Hematopoietic multipotent progenitor cell treated with erythropoietin and hydrocortisone succinate and interleukin-3 and kit ligand, for 15 days (in vitro differentiated cells): ENCODE data around the gene TBC1D9B.
A peak's percentile ranks its signal among the peaks of the same experiment; 100 is the strongest.
"Not testable (repeated sequence)": the region's sequence is repeated elsewhere in the genome, so short reads cannot be mapped to it uniquely, and the experiment has no call there.

Experiments
- DNase-seq: peaks from one replicate; pipeline ENCODE4 v3.0.0-alpha.2; 2015; ENCODE audit warnings: low spot score

The TBC1D9B gene

DNA sequence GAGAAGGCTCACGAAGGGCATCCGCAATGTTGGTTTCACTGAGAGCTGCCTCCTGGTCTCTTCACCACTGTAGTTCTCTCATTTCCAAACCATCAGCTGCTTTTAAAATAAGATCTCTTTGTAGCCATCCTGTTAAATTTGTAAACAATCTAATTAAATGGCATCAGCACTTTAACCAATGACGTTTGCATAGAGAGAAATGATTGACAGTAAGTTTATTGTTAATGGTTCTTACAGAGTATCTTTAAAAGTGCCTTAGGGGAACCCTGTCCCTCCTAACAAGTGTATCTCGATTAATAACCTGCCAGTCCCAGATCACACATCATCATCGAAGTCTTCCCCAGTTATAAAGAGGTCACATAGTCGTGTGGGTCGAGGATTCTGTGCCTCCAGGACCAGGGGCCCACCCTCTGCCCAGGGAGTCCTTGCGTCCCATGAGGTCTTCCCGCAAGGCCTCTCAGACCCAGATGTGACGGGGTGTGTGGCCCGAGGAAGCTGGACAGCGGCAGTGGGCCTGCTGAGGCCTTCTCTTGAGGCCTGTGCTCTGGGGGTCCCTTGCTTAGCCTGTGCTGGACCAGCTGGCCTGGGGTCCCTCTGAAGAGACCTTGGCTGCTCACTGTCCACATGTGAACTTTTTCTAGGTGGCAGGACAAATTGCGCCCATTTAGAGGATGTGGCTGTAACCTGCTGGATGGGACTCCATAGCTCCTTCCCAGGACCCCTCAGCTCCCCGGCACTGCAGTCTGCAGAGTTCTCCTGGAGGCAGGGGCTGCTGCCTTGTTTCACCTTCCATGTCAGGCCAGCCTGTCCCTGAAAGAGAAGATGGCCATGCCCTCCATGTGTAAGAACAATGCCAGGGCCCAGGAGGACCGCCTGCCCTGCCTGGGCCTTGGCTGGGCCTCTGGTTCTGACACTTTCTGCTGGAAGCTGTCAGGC lies 70.4 kb downstream of the TBC1D9B start:
- no peak for DNase-seq

DNA sequence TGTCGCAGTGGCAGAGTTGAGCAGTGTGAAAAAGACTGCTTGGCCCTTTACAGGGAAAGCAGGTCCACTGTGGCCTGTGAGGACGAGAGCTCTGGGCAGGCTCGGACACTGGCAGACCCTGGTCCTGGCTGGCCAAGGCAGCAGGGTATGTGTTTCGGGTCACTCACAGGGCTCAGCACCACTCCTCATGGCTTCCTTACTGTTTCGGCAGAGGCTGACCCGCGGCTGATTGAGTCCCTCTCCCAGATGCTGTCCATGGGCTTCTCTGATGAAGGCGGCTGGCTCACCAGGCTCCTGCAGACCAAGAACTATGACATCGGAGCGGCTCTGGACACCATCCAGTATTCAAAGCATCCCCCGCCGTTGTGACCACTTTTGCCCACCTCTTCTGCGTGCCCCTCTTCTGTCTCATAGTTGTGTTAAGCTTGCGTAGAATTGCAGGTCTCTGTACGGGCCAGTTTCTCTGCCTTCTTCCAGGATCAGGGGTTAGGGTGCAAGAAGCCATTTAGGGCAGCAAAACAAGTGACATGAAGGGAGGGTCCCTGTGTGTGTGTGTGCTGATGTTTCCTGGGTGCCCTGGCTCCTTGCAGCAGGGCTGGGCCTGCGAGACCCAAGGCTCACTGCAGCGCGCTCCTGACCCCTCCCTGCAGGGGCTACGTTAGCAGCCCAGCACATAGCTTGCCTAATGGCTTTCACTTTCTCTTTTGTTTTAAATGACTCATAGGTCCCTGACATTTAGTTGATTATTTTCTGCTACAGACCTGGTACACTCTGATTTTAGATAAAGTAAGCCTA lies 71.3 kb downstream of the TBC1D9B start:
- DNase-seq = peak; percentile 38

DNA sequence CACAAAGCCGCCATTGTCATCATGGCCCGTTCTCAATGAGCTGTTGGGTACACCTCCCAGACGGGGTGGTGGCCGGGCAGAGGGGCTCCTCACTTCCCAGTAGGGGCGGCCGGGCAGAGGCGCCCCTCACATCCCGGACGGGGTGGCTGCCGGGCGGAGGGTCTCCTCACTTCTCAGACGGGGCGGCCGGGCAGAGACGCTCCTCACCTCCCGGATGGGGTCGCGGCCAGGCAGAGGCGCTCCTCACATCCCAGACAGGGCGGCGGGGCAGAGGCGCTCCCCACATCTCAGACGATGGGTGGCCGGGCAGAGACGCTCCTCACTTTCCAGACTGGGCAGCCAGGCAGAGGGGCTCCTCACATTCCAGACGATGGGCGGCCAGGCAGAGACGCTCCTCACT lies 72.8 kb downstream of the TBC1D9B start:
- DNase-seq = not testable (repeated sequence)

DNA sequence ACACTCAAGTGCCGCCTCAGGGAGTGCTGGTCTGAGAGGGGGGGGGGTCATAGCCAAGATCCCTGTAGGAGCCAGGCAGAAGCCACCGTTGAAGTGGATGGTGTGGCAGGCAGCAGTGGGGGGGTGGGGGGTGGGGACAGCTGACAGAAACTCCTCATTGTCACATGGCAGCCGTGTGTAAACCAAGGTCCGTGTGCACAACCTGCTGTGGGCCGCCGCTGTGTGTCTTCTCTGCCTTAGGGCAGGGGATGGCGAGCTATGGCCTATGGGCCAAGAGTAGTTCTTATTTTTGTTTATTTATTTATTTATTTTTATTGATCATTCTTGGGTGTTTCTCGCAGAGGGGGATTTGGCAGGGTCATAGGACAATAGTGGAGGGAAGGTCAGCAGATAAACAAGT lies 73.6 kb downstream of the TBC1D9B start:
- DNase-seq = no peak

DNA sequence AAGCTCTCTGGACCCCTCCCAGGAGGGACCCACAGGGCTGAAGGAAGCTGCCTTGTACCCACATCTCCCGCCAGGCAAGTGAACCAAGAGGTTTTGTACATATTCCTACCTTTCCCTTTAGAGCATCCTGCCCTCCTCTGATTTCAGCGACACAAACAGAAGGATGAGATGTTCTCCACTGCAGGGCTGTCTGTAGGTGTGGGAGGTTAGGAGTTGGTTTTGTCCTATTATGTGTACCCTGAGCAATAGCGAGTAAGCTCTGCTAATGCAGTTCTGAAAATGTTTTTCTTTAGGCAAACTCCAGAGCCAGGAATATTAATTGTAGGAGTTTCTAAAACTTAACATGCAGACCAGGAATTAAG lies 74.0 kb downstream of the TBC1D9B start:
- no peak for DNase-seq

DNA sequence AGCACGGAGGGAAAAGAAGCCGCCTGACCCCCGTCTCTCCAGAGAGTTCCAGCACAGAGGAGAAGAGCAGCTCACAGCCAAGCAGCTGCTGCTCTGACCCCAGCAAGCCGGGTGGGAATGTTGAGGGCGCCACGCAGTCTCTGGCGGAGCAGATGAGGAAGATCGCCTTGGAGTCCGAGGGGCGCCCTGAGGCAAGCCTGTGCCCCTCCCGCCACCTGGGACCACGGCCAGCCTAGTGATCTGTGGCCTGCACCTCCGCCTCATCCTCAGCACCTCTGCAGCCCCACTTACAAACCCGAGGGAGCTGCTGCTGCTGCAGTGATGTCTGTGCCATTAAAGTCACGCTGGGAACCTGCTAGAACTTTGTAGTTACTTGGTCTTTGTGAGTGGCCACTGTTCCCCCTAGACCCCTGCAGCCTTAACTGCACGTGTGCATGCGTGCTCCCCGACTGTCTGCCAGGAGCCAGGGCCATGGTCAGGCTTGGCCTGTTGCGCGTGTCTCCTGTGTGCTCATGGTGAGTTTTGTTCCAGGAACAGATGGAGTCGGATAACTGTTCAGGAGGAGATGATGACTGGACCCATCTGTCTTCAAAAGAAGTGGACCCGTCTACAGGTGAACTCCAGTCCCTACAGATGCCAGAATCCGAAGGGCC lies 74.5 kb downstream of the TBC1D9B start:
- no peak for DNase-seq

DNA sequence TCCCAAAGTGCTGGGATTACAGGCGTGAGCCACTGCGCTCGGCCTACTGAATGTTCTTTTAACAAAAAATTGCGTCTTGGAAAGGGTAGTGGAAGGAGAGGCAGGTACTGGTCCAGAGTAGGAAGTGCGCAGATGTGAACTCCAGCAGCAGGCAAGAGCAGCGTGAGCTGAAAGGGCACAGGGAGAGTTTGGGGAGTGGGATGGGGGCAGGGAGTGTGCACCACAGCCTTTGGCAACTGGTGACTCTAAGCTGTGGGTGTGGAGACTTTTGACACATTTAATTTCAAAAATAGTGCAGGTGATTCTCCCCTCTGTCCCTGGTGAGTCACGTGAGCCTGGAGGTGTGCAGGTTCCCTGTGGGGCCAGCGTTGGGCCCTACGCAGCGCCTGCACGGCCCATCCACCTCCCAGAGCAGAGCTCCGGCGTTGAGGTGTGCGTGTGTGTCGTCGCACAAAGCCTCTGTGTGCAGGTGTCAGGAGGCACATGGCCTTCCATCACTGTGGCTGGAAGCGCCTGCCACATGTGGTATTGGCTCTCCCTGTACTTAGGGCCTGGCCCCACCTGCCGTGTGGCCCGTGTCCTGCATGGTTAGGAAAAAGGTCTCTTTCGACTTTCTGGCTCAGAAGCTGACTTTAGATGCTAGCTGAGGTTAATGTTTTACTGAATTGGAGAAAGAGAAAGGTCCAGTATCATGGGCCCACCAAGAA lies 75.5 kb downstream of the TBC1D9B start:
- DNase-seq = no peak

DNA sequence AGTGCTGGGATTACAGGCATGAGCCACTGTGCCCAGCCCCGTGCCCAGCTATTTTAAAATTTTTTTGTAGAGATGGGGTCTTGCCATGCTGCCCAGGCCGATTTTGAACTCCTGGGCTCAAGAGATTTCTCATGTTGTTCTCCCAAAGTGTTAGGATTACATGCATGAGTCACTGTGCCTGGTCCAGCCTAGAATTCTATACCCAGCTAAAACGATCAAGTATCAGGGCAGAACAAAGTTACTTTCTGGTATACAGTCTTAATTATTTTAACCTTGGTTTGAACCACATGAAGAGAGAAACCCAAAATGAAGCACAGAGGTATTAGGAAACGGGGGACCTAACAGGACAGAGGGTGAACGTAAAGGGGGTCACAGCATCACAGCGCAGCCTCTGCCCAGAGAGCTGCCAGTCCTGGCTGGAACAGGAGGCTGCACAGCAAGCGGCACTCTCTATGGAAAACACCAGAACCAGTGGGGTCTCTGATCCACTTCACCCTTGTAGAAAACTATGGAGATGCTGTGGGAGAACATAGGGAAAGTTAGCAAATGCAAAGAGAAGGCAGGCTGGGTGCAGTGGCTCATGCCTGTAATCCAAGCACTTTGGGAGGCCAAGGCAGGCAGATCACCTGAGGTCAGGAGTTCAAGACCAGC lies 76.8 kb downstream of the TBC1D9B start:
- DNase-seq = no peak

DNA sequence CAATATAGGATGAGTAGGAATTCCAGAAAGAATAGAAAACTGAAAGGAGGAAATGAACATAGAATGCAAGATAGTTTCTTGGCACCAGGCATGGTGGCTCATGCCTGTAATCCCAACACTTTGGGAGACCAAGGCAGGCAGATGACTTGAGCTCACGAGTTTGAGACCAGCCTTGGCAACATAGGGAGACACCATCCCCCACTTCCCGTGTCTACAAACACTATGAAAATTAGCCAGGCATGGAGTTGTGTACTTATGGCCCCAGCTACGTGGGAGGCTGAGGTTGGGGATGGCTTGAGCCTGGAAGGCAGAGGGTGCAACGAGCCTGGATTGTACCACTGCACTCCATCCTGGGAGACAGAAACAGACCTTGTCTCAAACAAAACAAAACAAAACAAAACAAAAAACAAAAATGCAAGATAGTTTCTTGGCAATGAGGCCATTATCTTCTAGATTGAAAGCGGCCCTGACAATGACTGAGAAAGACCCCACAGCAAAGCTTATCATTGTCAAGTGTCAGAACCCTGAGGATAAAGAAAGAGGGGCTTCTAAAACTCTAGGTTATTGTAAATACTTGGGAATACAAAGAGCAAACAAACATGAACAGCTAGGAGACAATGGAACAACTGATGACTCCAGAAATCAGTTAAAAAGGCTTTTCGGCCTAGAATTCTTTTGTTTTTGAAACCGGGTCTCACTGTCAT lies 77.8 kb downstream of the TBC1D9B start:
- DNase-seq = no peak

DNA sequence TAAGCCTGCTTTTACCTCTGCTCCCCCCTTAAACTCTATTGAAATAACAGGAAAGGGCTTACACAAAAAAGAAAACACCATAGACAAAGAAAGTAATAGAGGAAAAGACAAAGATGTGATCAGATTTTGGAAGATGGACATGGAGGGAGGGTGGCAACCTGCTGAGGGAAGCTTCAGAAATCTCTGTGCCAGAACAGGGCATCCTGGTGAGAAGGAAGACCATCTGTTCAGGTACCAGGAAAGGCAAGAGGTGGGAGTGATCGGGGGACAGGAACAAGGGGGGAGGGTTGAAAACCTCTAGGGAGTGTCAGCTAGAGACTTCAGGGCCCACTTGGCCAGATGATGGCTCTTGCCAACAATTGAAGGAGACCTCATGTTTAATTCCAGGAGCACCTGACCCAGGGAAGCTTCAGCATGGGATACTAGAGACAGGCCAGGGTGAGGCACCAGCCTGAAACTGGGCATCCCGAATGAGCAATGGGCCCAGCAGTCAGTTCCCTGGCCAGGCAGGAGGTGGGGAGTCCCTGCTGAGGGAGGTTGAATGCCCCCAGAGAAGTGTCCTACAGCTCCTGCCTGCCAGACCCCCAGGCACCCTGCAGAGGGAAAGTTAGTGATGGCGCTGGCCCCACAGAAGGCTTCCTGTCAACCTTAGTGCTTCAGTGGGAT lies 78.8 kb downstream of the TBC1D9B start:
- DNase-seq = no peak

DNA sequence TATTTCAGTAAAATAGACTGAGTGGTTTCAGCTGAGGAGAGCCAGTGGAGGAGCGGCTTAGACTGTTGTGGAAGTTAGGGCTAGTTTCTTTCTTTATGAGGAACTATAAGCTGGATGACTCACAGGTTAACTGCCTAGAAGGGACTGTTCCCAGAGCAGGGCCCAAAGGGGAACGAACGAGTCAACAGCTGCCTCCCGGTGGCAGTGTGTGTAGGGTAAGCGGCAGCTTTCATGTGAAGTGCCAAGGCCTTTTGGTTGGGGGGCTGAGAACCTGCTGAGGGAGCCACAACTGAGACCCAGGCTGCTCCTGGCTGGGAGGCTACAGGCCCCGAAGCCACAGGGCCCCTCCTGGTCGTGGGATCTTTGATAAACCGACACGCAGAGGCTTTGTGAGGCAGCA lies 80.0 kb downstream of the TBC1D9B start:
- no peak for DNase-seq

DNA sequence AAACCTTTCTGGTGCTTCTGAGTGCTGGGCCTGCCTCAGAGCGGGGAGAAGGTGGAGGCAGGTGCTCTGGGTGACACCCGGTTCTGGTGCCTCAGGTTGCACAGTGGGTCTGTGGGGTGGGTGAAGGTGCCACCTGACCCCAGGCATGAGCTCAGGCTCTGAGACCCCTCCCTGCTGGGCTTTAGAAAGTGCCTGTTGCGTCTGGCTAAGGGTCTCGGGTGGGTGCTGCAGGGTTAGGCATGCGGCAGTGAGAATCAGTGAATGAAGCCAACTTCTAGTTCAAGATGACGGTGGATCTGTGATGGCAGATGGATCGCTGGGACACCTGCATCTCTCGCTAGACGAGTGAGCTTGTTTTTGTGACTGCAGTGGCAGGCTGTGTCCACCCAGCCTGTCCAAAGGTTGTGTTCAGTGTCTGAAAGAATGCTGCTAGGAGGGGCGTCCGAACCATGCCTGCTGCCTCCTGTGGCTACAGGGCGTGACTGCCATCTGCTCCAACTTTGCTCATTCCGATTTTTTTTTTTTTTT lies 82.0 kb downstream of the TBC1D9B start:
- no peak for DNase-seq

DNA sequence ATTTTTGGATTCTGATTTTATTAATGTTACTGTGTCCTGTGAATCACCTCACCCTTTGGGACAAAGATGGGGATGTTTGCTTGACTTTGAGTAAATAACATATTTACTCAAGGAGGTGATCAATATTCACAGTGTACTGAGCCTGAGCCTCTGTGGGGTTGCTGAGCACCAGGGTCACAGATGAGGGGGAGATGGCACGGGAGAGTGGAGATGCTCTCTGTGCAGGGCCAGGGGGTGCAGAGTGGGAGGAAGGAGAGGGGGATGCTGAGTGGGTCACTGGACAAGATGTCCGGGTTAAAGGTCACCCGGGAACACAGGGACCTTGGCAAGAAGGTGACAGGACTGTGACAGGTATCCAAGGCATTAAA lies 83.0 kb downstream of the TBC1D9B start:
- DNase-seq = no peak

DNA sequence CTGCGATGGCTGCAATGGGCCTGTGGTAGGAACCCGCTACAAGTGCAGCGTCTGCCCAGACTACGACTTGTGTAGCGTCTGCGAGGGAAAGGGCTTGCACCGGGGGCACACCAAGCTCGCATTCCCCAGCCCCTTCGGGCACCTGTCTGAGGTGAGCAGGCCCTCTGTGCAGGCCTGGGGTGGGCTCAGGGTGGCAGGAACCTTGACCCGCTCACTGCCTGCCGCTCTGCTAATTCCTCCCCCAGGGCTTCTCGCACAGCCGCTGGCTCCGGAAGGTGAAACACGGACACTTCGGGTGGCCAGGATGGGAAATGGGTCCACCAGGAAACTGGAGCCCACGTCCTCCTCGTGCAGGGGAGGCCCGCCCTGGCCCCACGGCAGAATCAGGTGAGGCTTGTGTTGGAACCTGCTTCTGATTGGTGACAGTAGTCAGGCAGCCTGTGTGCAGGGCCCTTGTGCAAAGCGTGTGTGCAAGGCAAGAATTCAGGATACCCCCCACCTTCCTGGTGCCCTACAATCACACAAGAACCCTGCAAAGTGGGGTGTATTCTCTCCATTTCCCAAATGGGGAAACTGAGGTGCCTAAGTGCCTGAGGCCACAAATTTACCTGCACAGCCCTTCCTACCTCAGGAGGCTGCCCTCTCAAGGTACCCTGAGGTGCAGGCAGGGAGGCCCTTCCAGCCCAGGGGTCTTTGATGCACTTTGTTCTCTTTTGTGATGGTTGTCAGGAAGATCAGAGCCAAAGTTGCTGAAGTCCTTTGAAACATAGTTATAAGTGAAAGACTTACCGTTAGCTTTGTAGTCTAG lies 83.6 kb downstream of the TBC1D9B start:
- DNase-seq = no peak

DNA sequence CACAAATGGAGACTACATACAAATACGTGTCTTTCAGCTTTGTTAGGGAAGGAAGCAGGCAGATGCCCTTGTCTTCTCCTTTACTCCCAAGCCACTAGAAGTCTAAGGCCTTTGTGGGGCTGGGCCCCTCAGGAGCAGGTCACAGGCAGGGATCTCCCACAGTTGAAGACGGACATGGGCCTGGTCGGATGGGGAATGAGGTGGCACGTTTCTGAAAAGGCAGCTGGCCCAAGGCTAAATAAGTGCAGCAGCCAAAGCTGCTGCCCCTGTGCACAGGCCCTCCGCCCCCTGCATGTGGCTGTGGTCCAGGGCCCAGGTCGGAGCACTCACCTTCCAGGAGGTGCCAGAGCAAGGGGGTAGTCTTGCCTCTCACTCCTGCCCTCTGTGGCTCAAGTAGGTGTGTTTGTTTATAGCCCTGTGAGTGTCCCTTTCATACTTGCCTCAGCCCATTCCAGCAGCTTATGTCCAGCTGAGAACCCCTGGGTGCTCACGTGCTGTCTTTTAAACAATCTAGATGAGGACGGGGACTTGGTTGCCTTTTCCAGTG lies 85.2 kb downstream of the TBC1D9B start:
- no peak for DNase-seq

DNA sequence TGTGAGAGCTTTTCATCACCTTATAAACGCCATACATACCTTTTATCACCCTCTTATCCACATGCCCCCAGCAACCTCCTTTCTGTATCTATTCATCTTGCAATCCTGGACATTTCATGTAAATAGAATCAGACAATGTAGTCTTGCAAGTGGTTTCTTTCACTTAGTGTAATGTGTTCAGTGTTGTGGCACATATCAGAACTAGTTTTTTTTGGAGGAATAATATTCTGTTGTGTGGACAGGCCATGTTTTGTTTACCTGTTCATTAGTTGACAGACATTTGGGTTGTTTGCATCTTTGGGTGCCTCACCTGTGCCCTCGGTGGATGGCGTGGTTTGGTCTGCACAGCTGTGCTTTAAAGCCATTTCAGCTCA lies 85.7 kb downstream of the TBC1D9B start:
- DNase-seq = no peak

DNA sequence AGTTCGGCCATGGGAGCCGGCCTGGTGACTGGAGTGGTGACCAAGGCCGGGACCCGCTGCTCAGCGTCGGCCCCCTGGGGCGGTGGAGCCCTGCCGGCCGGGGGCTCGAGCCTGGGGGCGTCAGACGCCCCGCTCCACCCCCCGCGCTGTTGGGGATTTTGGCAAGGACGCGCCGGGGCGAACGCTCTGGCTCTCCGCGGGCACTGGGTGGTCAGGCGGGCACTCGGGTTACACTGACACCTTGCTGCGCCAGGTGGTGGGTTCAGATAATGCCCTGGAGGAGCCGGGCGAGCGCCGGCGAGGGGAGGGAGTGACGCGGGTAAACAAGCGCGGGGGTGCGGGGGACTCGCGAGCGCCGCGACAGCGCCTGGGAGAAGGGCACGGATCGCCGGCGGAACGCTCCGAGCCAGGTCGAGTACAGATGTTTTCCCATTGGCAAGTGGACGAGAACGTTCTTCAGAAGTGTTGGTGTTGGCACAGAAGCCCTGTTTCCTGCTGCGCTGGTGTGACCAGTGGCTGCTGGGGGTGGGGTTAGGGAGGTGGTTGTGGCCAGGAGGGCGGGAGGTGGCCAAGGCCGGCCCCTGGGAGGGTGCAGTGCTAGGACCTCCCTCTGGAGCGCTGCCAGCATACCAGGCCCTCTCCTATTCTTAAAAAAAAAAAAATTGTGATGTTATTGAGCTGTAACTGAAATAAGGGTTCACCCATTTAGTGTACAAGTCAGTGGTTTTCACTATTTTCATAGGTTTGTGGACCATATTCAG lies 86.2 kb downstream of the TBC1D9B start:
- peak; percentile 93 for DNase-seq
